GM21515 (cell line): ENCODE measurements around the gene SARNP.

Experiments
- ATAC-seq: cut with Tn5 transposase; IDR thresholded peaks from one replicate; pipeline ENCODE4 v1.9.1; 2021; ENCODE audit not compliant: unreplicated experiment

The SARNP gene

DNA sequence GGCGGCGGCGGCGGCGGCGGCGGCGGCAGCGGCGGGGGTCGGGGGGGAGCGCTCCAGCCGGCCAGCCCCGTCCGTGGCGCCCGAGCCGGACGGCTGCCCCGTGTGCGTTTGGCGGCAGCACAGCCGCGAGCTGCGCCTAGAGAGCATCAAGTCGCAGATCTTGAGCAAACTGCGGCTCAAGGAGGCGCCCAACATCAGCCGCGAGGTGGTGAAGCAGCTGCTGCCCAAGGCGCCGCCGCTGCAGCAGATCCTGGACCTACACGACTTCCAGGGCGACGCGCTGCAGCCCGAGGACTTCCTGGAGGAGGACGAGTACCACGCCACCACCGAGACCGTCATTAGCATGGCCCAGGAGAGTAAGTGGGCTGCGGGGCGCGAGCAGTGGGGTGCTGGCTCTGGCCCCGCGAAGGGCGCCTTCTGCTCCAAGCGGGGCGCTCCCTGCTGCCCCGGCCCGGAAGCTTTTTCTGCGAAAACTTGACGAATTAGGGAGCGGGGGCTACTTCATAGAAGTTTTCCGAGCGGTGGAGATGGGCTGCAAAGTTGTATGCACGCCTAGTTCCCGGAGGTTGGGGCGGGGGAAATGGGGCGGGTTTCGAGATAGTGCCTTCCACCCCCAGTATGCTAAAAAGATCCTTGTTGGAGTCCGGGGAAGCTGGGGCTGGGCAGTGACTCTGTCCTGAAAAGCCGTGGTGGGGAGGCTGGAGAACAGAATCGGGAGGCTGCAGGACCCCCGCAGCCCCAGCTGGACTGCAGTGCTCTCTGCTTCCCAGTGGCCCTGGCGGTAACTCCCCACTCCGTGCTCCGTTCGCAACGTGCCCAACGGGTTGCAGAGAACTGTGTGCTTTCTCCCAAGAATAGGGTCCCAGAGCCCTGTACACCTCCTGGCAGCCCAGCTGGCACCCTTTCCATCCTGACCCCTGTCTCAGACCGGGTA, 73.9 kb downstream of the SARNP start:
- no peak for ATAC-seq

DNA sequence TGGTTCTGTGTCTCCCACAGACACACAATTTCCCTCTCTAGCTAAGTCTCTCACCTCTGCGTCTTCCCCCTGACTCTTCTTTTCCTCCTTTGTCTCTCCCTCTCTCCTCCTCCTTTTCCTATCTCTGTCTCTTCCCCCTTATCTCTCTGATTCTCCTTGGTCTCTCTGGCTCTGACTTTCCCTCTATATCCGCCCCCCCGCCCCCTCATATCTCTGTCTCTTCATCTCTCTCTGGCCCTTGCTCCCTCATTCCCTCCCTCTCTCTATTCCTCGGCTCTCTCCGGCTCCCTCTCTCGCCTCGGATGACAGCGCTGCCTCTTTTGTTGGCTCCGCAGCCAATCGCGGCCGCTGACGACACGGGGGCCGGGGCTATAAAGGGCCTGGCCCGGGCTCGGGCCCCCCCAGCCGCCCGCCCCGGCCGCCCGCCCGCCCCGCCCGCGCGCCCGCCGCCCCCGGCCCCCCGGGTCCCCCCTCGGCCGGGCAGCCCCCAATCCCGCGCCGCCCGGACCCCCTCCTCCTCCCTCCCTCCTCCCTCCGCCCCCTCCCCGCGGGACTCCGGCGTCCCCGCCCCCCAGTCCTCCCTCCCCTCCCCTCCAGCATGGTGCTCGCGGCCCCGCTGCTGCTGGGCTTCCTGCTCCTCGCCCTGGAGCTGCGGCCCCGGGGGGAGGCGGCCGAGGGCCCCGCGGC, 74.7 kb downstream of the SARNP start, which contains the start of gene GDF11:
TSS of gene GDF11 (plus strand) at position 404 of the 687 bp plus-strand sequence. CDS start at position 599, 195 bp downstream.
- no peak for ATAC-seq

DNA sequence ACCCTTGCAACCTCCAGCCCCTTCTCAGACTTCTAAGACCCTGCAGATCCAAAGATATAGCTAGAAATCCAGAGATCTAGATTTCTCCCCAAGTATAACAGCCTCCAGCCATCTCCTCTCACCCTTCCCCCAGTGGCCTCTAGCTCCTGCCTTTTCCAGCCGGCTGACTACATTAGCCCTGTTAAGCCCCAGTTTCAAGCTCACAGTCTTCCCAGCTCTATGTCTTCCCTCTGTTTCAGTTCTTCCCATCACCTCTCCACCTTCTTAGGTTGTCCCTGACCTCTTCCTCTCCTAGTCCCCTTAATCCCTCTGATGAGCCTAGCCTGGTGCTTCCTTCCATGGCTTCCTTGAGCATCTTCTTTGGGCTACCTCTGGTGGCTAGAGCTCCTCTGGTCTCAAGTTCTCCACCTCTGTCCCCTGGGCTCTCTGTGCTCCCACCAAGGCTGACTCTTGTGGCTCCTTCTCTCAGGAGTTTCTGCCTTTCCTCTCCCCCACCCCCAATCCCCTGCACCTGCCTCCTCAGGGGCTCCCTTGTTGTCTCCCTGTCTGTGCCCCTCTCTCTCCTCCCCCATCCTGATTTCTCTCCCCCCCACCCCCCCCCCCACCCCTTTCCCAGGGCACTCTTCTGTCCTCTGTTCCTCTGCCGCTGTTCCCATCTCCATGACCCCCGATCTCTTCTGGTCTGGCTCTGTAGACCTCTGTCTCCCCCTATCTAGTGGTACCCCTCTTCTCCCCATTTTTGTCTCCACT, 75.4 kb downstream of the SARNP start:
- ATAC-seq: no peak

DNA sequence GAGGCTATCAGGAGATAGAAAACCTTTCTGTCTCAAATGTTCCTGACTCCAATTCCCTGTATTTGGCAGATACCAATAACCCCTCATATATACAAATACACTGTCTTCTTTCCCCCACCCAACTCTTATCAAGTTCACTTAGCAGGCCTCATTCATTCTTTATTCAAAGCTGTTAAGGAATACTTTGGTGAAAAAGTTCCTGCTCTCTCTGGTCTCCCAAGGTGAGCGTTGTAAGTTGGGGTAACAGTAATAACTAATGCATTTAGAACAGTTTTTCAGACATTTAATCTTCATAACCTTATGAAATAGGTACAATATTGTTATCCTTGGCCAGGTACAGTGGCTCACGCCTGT, 78.5 kb downstream of the SARNP start:
- no peak for ATAC-seq

DNA sequence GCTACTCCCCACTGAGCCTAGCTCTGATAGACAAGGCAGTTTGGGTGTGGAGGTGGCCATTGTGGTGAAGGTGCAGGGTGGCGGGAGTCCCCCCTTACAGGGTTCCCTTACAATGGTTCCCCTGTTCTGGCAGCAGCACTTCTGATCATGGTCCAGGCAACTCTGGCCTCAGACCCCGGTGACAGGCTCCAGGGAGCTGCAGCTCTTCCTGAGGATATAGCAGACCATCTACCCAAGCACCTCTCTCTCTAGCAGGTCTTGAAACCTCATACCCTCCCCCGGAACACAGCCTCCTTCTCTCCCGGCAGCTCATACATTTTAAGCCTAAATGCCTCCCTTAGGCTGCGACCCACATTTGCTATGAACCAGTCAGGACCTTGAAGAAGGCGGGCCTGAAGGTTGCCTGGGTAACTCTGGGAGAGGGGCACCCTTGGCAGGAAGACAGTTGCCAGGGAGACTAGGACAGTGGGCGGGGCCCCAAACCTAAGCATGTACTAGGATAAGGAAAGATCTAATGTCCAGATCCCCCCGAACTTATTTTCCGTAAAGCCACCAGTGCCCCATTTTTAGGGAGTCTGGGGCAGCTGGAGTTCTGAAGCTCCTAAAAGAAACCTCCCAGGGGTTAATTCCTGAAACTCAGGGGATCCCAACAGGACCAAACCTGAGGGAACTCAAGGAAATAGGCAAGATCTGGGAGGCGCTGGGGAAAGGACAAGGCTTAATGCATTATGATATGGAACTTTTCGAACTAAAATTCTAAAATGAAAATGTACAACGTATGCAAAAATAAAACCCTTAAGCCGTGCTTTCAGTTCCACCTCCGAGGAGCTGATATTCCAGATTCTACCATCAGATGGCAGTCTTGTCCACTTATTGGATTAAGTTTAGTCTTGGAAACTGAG, 79.2 kb downstream of the SARNP start:
- peak; percentile 83 for ATAC-seq

DNA sequence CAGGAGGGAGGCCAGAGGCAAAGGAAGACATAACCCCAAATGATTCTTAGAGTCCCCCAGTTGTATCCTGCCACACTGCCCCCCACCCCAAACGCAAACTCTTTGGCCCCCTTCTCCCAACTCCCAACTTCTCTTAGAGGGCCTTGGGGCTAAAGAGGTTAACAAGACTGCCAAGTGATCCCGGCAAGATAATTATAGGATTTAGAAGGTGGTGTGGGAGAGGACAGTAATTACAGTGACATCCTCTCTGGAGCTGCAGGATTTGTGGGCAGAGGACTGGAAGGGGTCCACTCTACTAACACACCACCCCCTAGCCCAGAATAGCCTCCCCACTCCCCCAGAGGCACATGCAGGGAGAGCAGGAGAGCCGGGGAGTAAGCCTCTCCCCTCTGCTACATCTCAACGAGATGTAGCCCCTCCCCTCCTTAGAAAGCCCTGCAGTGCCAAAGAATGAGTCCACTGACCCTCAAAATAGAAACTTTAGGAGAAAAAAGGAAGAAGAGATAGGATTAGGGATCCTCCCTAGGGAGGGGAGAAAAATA, 79.9 kb downstream of the SARNP start:
- no peak for ATAC-seq

DNA sequence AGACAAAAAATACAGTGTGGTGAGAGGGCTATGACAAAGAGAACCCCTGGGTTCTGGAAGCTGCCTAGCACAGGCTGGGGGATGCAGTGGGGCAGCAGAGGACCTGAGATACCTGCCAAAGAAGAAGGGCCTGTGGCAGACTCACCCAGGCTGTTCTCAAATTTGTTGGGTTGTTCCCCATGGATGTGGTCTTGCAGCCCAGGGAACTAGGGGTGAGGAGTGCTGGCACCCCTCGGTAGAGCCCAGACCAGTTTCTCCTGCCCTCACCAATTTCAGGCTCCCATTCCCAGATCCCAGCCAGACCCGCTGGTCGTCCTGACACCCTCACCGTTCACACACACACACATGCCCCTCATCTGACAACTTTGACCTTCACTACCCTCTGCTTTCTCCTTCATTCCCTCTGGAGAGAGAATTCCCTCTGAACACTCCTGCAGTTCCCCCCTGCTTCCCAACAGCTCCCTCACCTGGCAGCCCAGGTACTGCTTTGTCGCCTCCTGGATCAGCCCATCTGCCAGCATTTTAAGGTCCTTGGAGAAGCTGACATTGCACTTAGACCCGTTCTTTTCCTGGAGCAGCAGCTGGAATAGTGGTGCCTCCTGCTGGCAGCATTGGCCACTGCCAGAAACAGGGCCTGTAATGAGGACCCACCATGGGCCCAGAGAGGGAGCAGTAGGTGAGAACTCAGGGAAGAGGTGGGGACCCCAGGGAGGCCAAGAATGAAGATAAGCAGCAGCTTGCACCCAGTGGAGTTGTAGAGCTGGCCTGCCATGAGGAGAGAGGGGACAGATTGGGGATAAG, 80.5 kb downstream of the SARNP start:
- no peak for ATAC-seq

DNA sequence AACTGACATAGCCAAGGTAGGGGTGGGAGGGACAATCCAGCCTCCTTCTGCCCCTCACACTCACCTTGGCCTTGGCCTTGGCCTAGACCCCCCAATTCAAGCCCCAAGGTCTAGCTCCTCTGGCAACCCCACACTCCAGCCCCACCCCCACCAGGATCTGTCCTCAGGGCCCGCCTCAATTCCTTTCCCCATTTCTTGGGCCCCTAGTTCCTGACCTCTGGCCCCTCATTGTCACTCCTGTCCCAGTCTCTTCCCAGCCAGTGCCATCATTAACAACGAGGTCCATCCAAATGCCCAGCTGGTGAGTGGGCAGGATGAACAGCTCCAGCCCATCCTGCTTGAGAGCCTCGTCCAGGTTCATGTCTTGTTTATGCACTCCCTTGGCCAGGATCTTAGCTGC, 81.4 kb downstream of the SARNP start:
- ATAC-seq: no peak

DNA sequence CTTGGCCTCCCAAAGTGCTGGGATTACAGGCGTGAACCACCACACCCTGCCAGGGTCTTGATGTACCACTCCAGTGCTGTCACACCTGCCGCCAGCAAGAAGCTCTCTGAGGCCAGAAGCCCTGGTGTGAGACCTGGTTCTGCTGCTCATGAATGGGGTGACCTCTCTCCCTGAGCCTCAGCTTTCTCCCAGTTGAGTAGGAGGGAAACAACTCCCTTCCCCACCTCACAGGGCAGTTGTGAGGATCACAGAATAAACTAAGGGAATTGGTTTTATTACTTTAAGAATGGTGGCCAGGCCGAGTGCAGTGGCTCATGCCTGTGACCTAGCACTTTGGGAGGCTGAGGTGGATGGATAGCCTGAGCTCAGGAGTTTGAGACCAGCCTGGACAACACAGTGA, 82.9 kb downstream of the SARNP start:
- ATAC-seq: no peak

DNA sequence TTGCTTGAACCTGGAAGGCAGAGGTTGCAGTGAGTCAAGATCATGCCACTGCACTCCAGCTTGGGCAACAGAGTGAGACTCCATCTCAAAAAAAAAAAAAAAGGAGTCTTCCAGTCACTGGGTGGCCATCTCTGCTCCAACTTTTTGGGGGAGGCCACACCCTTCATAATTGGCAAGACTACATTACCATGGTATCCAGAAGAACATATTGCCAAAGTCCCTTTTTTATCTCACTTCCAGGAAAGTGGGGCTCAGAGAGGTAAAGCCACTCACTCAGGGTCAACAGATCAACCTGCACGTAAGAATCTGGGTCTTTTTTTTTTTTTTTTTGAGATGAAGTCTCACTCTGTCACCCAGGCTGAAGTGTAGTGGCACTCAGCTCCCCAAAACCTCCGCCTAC, 83.7 kb downstream of the SARNP start:
- no peak for ATAC-seq

DNA sequence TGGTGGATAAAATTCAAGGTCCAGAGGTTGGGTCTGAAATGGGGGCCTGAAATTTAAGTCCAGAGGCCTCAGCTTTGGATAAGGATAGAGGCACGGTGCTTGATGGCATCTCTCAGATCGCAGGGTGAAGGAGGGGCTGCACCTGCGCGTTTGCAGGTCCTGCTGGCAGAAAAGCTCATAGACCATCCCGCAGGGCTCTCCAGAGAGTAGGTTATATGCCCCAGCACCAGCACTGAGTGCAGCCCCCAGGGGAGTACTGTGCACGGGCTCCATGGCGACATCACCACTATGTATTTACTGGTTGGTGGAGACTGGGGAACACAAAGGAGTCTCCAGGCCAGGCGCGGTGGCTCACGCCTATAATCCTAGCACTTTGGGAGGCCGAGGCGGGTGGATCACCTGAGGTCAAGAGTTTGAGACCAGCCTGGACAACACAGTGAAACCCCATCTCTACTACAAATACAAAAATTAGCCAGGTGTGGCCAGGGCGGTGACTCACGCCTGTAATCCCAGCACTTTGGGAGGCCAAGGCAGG, 84.4 kb downstream of the SARNP start:
- ATAC-seq: no peak

DNA sequence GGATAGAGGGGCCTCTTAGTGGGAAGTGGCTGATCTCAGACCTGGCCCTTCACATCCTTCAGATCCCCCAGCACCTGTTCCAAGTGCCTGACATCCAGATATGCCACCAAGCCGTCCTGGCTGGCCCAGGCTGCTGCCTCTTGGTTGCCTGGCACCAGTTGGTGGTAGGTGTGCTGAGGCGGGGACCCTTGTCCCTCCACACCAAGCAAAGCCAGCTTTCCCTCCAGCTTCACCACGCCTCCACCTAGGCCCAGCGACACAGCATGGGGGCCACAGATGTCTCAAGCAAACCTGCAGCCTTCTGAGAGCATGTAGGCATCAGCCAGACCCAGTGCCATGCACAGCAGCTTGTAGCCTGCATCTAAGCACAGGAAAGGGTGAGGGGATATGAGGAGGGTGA, 85.2 kb downstream of the SARNP start:
- no peak for ATAC-seq

DNA sequence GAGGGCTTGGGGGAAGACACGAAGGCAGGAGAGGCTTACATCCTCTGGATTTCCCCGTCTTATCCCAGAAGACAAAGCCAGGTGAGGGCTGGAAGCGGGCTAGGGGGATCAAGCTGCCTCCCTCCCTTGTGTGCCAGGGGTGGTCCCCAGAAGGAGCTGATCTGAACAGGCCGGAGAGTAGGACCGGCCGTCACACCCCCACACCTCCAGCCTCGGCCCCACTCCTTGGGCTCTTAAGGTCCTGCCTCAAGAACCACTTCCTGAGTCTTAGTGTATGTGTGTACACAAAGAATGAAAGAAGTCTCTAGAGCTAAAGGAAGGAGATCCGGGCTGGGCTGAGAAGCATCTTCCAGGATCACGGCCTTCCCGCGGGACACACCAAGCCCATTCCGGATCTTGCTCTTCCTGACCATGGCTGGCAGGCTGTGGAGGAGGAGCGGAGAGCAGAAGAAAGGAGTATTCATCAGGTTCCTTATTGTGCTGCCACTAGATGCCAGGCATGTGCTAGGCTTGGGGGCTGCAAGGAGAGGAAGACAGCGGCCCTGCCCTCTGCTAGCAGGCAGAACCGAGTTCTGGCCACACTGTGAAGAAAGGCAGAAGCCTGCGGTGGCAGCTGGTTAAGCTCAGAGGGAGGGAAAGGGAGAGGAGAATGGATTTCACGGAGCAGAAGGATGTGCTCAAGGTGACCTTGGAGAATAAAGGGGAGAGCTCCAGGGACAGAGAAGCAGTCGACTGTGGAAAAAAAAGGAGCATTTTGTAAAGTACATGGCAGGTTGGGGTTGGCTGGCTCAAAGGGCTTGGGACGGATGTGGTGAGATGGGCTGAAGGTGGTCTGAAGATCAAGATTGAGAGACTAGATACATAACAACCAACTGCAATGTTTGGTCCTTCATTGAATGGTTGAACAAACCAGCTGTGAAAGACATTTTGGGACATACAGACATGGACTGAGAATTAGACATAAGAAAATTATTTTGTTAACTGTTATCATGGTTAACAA, 87.4 kb downstream of the SARNP start:
- peak; percentile 39 for ATAC-seq

DNA sequence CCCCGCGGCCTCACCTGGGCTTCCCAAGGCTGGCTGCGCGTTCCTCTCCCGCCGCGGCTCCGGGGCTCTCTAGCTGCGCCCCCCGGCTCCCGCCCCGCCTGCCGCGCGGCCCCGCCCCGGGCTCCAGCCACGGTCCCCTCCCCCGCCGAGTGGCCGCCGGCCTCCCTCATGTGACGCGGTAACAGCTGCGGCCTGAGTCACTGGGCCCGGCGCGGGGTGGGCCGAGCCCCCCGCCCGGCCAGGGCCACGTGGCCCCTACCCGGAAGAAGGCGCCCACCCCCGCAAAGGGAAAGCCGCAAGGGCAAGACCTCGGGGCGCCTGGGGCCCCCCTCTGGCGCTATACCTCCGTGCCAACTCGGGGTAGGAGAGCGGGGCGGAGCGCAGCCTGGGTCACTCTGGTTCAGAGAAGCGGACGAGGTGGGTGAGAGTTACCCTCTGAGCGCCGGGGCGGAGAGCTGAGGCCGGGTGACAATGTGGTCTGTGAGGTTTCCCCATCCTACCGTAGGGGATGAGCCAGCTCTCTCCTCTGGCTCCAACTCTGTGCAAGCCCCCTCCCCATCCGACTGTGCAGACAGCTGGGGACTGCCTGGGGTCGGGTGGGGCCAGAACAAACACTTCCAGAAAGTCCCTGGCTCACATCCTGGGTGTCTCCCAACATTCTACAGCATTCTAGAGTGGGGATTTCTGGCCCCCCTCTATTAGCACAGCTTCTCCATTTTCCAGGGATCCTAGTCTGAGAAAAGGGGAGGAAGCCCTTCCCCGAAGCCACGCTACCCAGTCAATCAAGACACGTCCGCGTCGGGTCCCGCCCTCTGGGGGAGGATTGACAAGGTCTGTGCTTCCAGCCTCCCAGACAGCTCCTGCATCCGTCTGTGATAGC, 88.3 kb downstream of the SARNP start, which contains the start of gene CD63:
TSS of gene CD63 (minus strand) at position 71 of the 880 bp plus-strand sequence. CDS start 668 bp downstream, outside the sequence.
- ATAC-seq: peak; percentile 54

DNA sequence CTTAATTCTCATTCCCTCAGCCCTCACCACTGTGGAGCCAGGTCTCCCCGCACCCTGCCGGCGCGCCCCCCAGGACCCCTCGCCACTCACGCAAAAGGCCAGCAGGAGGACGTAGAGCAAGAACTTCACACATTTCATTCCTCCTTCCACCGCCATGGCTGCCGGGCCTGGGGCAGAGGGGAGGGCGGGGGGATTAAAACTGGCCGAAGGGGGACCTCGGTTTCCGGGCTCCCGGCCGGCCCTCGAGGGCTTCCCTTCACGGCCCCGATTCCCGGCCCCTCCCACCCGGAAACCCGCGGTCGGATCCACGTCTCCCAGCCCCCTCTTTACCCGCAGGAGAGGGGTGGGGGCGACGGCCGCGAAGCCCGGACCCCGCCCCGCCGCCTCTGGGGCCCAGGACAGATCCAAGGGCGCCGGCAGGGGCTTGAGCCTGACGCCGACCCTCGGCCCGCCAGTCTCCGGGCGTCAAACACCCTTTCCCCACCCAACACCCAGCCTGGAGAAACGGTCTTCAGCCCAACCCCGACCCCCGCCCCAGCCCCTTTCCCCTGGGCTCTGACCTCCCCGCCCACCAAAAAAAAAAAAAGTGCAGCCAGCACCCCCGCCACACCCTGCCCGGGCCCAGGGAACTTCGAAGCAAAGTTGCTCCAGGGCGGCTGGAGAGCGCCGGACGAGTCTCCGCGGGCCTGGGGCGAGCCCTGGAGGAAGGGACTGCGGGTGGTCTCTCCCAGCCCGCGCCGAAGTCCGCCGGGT, 89.2 kb downstream of the SARNP start:
- ATAC-seq: peak; percentile 12

DNA sequence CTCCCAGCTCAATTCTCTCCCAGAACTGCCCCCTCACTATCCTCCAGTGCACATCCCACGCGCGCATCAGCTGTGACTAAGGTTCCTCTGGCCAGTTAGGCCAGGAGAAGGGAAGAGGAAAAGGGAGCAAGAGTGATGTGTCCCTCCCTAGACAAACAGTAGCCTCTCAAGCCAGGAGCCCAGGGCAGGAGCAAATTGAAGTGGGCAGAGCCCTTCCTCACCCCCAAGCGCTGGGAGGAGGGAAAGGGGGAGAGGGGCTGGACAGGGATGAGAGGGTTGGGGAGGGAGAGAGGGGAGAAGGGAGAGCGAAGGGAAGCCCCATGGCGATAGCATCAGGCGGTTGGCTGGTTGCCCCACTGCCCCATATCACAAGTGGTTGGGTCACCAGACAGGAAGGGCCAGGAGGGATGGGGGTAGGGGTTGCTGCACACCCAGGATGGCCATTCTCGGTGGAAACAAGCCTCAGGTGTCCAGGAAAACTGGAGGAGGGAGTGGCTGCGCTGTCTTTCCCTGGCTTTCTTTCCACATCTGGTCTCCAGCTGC, 89.8 kb downstream of the SARNP start:
- no peak for ATAC-seq
